ENCODE measurements around the gene CLEC3A. TPM values are rescaled to one million over a fixed set of nuclear protein-coding genes. Genes with fewer than 3 reads are reported as not detected.
"Not testable (repeated sequence)": the region's sequence is repeated elsewhere in the genome, so short reads cannot be mapped to it uniquely, and the experiment has no call there.

The CLEC3A gene
- total and polyA plus RNA-seq, 4 donors: 0.26 to 0.49 (median 0.30) TPM; not detected in 1

- H3K36me3 ChIP-seq (ENCODE audit: control insufficient read depth, insufficient read depth, low read length); H3K9me3 ChIP-seq (ENCODE audit: control insufficient read depth, insufficient read depth, low read length); H3K27me3 ChIP-seq (ENCODE audit: control insufficient read depth, insufficient read depth, low read length); H3K27ac ChIP-seq (ENCODE audit: low read depth, low read length); H3K4me1 ChIP-seq (ENCODE audit: control insufficient read depth, insufficient read depth, low read length); DNase-seq (ENCODE audit: low read depth in 4 of 6, low spot score in 6 of 6); H3K4me3 ChIP-seq (ENCODE audit: low read depth, low read length): not testable (repeated sequence)
- 31% methylated on average over 2 of the region's 2 CpGs for WGBS (ENCODE audit: insufficient coverage)
Measured at GRCh38 chr16:77992381-77992780, 30.0 kb upstream of the CLEC3A start.

- 77% methylated on average over 3 of the region's 6 CpGs for WGBS (ENCODE audit: insufficient coverage)
- peak overlapping the region; percentile 61 for H3K27ac ChIP-seq (ENCODE audit: low read depth, low read length)
- peak in 2 of 6 donors; percentile 67 to 69 for DNase-seq (ENCODE audit: low read depth in 4 of 6, low spot score in 6 of 6)
Measured at GRCh38 chr16:77993111-77993985, 29.0 kb upstream of the CLEC3A start.

GRCh38 chr16:77995843-77996455, 26.4 kb upstream of the CLEC3A start:
- DNase-seq (ENCODE audit: low read depth in 4 of 6, low spot score in 6 of 6): no peak
- Histone ChIP-seq H3K36me3 (ENCODE audit: control insufficient read depth, insufficient read depth, low read length) (no peaks in the 10 kb centered on the region), H3K4me3 (ENCODE audit: low read depth, low read length) (no peak overlapping the region), H3K9me3 (ENCODE audit: control insufficient read depth, insufficient read depth, low read length) (peaks cover 2% of the 10 kb centered on the region), H3K27ac (ENCODE audit: low read depth, low read length) (no peak overlapping the region), H3K4me1 (ENCODE audit: control insufficient read depth, insufficient read depth, low read length) (no peaks in the 10 kb centered on the region), H3K27me3 (ENCODE audit: control insufficient read depth, insufficient read depth, low read length) (no peaks in the 10 kb centered on the region)
- 75% methylated on average over 3 of the region's 7 CpGs for WGBS (ENCODE audit: insufficient coverage)

More at GRCh38 chr16:77993111-77993985, 29.0 kb upstream of the CLEC3A start:
- no peaks in the 10 kb centered on the region for H3K27me3 ChIP-seq (ENCODE audit: control insufficient read depth, insufficient read depth, low read length)
- H3K4me3 ChIP-seq (ENCODE audit: low read depth, low read length): no peak overlapping the region
- H3K9me3 ChIP-seq (ENCODE audit: control insufficient read depth, insufficient read depth, low read length): peaks cover 2% of the 10 kb centered on the region
- H3K36me3 ChIP-seq (ENCODE audit: control insufficient read depth, insufficient read depth, low read length): no peaks in the 10 kb centered on the region
- H3K4me1 ChIP-seq (ENCODE audit: control insufficient read depth, insufficient read depth, low read length): no peaks in the 10 kb centered on the region

GRCh38 chr16:77998350-77999023, 23.9 kb upstream of the CLEC3A start:
- DNase-seq (ENCODE audit: low read depth in 4 of 6, low spot score in 6 of 6): no peak
- no peak overlapping the region for H3K4me3 ChIP-seq (ENCODE audit: low read depth, low read length)
- H3K9me3 ChIP-seq (ENCODE audit: control insufficient read depth, insufficient read depth, low read length): peaks cover 2% of the 10 kb centered on the region
- no peak overlapping the region for H3K27ac ChIP-seq (ENCODE audit: low read depth, low read length)
- H3K36me3 ChIP-seq (ENCODE audit: control insufficient read depth, insufficient read depth, low read length): no peaks in the 10 kb centered on the region
- H3K27me3 ChIP-seq (ENCODE audit: control insufficient read depth, insufficient read depth, low read length): no peaks in the 10 kb centered on the region
- 63% methylated on average over 4 of the region's 10 CpGs for WGBS (ENCODE audit: insufficient coverage)
- H3K4me1 ChIP-seq (ENCODE audit: control insufficient read depth, insufficient read depth, low read length): peaks cover 6% of the 10 kb centered on the region

- H3K36me3 ChIP-seq (ENCODE audit: control insufficient read depth, insufficient read depth, low read length): no peaks in the 10 kb centered on the region
- H3K9me3 ChIP-seq (ENCODE audit: control insufficient read depth, insufficient read depth, low read length): no peaks in the 10 kb centered on the region
- H3K27ac ChIP-seq (ENCODE audit: low read depth, low read length): no peak overlapping the region
- H3K27me3 ChIP-seq (ENCODE audit: control insufficient read depth, insufficient read depth, low read length): no peaks in the 10 kb centered on the region
- WGBS (ENCODE audit: insufficient coverage): no CpG with 5 or more reads among the region's 4 CpGs
- H3K4me3 ChIP-seq (ENCODE audit: low read depth, low read length): no peak overlapping the region
- peaks cover 6% of the 10 kb centered on the region for H3K4me1 ChIP-seq (ENCODE audit: control insufficient read depth, insufficient read depth, low read length)
- DNase-seq (ENCODE audit: low read depth in 4 of 6, low spot score in 6 of 6): no peak
Measured at GRCh38 chr16:78001451-78002025, 20.8 kb upstream of the CLEC3A start.

GRCh38 chr16:78002915-78003538, 19.3 kb upstream of the CLEC3A start:
- Histone ChIP-seq H3K36me3 (ENCODE audit: control insufficient read depth, insufficient read depth, low read length) (no peaks in the 10 kb centered on the region), H3K27me3 (ENCODE audit: control insufficient read depth, insufficient read depth, low read length) (no peaks in the 10 kb centered on the region), H3K4me3 (ENCODE audit: low read depth, low read length) (no peak overlapping the region), H3K27ac (ENCODE audit: low read depth, low read length) (no peak overlapping the region), H3K4me1 (ENCODE audit: control insufficient read depth, insufficient read depth, low read length) (peaks cover 6% of the 10 kb centered on the region), H3K9me3 (ENCODE audit: control insufficient read depth, insufficient read depth, low read length) (no peaks in the 10 kb centered on the region)
- peak; percentile 61 to 97 (median 76) for DNase-seq (ENCODE audit: low read depth in 4 of 6, low spot score in 6 of 6)
- WGBS (ENCODE audit: insufficient coverage): 23% methylated on average over 9 of the region's 11 CpGs

GRCh38 chr16:78004517-78004916, 17.8 kb upstream of the CLEC3A start:
- no peaks in the 10 kb centered on the region for H3K36me3 ChIP-seq (ENCODE audit: control insufficient read depth, insufficient read depth, low read length)
- 100% methylated on average over 2 of the region's 4 CpGs for WGBS (ENCODE audit: insufficient coverage)
- H3K9me3 ChIP-seq (ENCODE audit: control insufficient read depth, insufficient read depth, low read length): no peaks in the 10 kb centered on the region
- DNase-seq (ENCODE audit: low read depth in 4 of 6, low spot score in 6 of 6): no peak
- no peak overlapping the region for H3K27ac ChIP-seq (ENCODE audit: low read depth, low read length)
- no peak overlapping the region for H3K4me3 ChIP-seq (ENCODE audit: low read depth, low read length)
- H3K4me1 ChIP-seq (ENCODE audit: control insufficient read depth, insufficient read depth, low read length): peaks cover 6% of the 10 kb centered on the region
- H3K27me3 ChIP-seq (ENCODE audit: control insufficient read depth, insufficient read depth, low read length): no peaks in the 10 kb centered on the region

GRCh38 chr16:78005881-78006280, 16.5 kb upstream of the CLEC3A start:
- no peak overlapping the region for H3K4me3 ChIP-seq (ENCODE audit: low read depth, low read length)
- H3K27me3 ChIP-seq (ENCODE audit: control insufficient read depth, insufficient read depth, low read length): no peaks in the 10 kb centered on the region
- WGBS (ENCODE audit: insufficient coverage): 81% methylated on average over 3 of the region's 5 CpGs
- H3K36me3 ChIP-seq (ENCODE audit: control insufficient read depth, insufficient read depth, low read length): no peaks in the 10 kb centered on the region
- no peak for DNase-seq (ENCODE audit: low read depth in 4 of 6, low spot score in 6 of 6)
- H3K27ac ChIP-seq (ENCODE audit: low read depth, low read length): no peak overlapping the region
- H3K4me1 ChIP-seq (ENCODE audit: control insufficient read depth, insufficient read depth, low read length): peaks cover 6% of the 10 kb centered on the region
- H3K9me3 ChIP-seq (ENCODE audit: control insufficient read depth, insufficient read depth, low read length): no peaks in the 10 kb centered on the region

GRCh38 chr16:78007121-78007520, 15.2 kb upstream of the CLEC3A start:
- Histone ChIP-seq H3K9me3 (ENCODE audit: control insufficient read depth, insufficient read depth, low read length) (no peaks in the 10 kb centered on the region), H3K4me1 (ENCODE audit: control insufficient read depth, insufficient read depth, low read length) (peaks cover 6% of the 10 kb centered on the region), H3K4me3 (ENCODE audit: low read depth, low read length) (no peak overlapping the region), H3K27me3 (ENCODE audit: control insufficient read depth, insufficient read depth, low read length) (no peaks in the 10 kb centered on the region), H3K36me3 (ENCODE audit: control insufficient read depth, insufficient read depth, low read length) (no peaks in the 10 kb centered on the region), H3K27ac (ENCODE audit: low read depth, low read length) (no peak overlapping the region)
- DNase-seq (ENCODE audit: low read depth in 4 of 6, low spot score in 6 of 6): no peak
- no CpG with 5 or more reads among the region's 3 CpGs for WGBS (ENCODE audit: insufficient coverage)
